ENCODE measurements around the gene CDC42EP5. TPM values are rescaled to one million over a fixed set of nuclear protein-coding genes. Genes with fewer than 3 reads are reported as not detected.

The CDC42EP5 gene
- total RNA-seq, 2 experiments from 2014 or later, result not detected

DNA sequence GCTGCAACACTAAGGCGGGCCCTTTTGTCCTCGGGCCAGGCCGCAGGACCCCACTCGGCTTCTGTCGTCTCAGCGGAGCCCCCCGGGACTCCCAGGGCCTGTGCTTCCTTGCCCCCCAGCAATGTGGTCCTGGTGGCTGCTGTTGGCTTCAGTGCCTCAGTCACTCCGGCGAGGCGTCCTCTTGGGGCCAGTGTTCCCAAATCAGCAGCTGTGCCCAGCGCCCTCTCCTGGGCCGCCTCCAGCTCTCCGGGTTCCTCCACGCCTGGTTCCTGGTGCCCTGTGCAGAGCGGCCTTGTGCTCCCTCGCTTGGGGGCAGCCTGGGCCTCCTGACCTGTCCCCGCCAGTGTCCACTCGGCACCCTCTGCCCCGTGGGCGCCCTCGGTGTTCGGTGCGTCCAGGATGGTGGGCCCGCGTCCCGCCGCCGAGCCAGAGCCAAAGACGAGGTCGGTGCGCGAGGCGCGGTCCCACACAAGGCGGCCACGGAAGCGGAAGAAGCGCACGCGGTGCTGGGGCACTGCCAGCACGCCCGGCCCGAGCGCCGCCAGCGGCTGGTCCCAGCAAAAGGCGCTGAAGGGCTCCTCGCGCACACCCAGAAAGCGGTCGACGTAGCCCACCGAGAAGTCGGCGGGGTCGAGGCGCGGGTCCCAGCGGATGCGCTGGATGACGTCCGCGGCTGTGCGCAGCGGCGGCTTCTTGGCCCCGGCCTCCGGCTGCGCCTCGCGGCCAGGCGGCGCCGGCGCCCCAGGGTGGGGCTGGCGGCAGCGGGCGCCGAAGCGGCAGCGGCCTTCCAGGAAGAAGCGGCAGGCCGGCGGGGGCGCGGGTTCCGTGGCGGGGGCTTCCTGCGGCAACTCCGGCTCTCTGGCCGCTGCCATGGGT, 10.2 kb downstream of the CDC42EP5 start:
- Histone ChIP-seq H4K20me1 (ENCODE audit: insufficient read depth, low read length) (no peaks in the 10 kb centered on the region; the same call in 1 of the 2 replicates), H3K9me3 (ENCODE audit: low read length) (no peaks in the 10 kb centered on the region), H3K9me2 (ENCODE audit: insufficient read depth, low read length) (no peaks in the 10 kb centered on the region), H3K4me2 (ENCODE audit: low read length) (peak overlapping the region; percentile 88), H3K4me3 (ENCODE audit: low read depth, low read length, poor library complexity, severe bottlenecking) (peak overlapping the region; percentile 76), H3K4me1 (ENCODE audit: insufficient read depth, low read length, poor library complexity, severe bottlenecking) (peaks cover 20% of the 10 kb centered on the region), H3K36me3 (ENCODE audit: insufficient read depth, low read length) (peaks cover 46% of the 10 kb centered on the region), H3K27ac (ENCODE audit: low read depth, low read length, poor library complexity, severe bottlenecking) (peak overlapping the region; percentile 92), H2AFZ (ENCODE audit: low read length) (no peak overlapping the region), H3K79me2 (ENCODE audit: insufficient read depth, low read depth, low read length) (no peaks in the 10 kb centered on the region)
- no TSS peak for BruUV-seq (replicated peaks)
- intact Hi-C loops (cut with micrococcal nuclease; ENCODE audit: unreplicated experiment), result no loop called here
- DNase-seq (ENCODE audit: low spot score), result peak; percentile 62
- ChIA-PET POLR2A (no interaction called here), CTCF (ENCODE audit: unreplicated experiment) (no interaction called here)
- TF ChIP-seq EZH2phosphoT487 (IDR thresholded peaks at IDR 0.05; ENCODE audit: borderline replicate concordance, low read depth, low read length), result no peak
- TF ChIP-seq, protein P1, sequence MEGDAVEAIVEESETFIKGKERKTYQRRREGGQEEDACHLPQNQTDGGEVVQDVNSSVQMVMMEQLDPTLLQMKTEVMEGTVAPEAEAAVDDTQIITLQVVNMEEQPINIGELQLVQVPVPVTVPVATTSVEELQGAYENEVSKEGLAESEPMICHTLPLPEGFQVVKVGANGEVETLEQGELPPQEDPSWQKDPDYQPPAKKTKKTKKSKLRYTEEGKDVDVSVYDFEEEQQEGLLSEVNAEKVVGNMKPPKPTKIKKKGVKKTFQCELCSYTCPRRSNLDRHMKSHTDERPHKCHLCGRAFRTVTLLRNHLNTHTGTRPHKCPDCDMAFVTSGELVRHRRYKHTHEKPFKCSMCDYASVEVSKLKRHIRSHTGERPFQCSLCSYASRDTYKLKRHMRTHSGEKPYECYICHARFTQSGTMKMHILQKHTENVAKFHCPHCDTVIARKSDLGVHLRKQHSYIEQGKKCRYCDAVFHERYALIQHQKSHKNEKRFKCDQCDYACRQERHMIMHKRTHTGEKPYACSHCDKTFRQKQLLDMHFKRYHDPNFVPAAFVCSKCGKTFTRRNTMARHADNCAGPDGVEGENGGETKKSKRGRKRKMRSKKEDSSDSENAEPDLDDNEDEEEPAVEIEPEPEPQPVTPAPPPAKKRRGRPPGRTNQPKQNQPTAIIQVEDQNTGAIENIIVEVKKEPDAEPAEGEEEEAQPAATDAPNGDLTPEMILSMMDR (conservative IDR thresholded peaks at IDR 0.05; ENCODE audit: low read length), result peak; percentile 10; the same call in 1 of the 2 replicates

DNA sequence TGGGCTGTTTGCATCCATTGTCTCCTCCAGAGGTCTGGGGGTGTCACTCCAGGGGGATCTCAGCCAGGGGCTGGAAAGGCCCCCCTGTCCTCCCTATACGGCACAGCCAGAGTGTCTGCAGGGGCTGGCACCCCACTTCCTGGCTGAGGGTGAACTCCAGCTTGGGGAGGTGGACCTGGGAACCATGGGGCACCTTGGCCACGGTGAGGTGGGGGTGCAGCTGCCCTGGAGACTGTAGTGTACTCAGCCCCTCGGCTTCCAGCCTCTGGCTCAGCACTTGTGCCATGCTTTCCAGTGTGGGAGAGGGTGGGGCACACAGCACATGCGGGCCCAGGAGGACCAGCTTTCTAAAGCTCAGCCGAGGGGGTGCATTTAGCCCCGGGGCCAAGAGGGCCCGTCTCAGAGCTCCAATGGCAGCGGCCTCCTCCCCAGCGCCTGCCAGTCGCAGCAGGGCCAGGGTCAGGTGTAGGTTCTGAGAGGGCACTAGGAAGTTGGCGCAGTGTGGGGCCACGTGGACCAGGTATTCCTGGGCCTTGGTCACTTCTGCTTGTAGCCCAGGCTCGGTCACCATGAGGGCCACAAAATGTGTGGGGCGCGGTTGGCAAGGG, 10.9 kb downstream of the CDC42EP5 start:
- Histone ChIP-seq H3K4me1 (ENCODE audit: insufficient read depth, low read length, poor library complexity, severe bottlenecking) (peaks cover 20% of the 10 kb centered on the region), H3K9me2 (ENCODE audit: insufficient read depth, low read length) (no peaks in the 10 kb centered on the region), H3K36me3 (ENCODE audit: insufficient read depth, low read length) (peaks cover 54% of the 10 kb centered on the region), H3K4me2 (ENCODE audit: low read length) (peak overlapping the region; percentile 88), H2AFZ (ENCODE audit: low read length) (no peak overlapping the region), H3K79me2 (ENCODE audit: insufficient read depth, low read depth, low read length) (no peaks in the 10 kb centered on the region), H4K20me1 (ENCODE audit: insufficient read depth, low read length) (no peaks in the 10 kb centered on the region; the same call in 1 of the 2 replicates), H3K27ac (ENCODE audit: low read depth, low read length, poor library complexity, severe bottlenecking) (peak overlapping the region; percentile 92), H3K4me3 (ENCODE audit: low read depth, low read length, poor library complexity, severe bottlenecking) (peak overlapping the region; percentile 76), H3K9me3 (ENCODE audit: low read length) (no peaks in the 10 kb centered on the region)
- TF ChIP-seq, protein P1 (conservative IDR thresholded peaks at IDR 0.05; ENCODE audit: low read length), result no peak
- TF ChIP-seq EZH2phosphoT487 (IDR thresholded peaks at IDR 0.05; ENCODE audit: borderline replicate concordance, low read depth, low read length), result no peak
- CTCF ChIA-PET (ENCODE audit: unreplicated experiment), result no interaction called here
- intact Hi-C loops (cut with micrococcal nuclease; ENCODE audit: unreplicated experiment), result no loop called here
- no peak for DNase-seq (ENCODE audit: low spot score)
- POLR2A ChIA-PET, result no interaction called here
- BruUV-seq (replicated peaks), result no TSS peak

All from OCI-LY7 (cell line).